NCI-H510A (cell line): ENCODE measurements around the gene SLC6A7.
"Not testable (repeated sequence)": the region's sequence is repeated elsewhere in the genome, so short reads cannot be mapped to it uniquely, and the experiment has no call there.

Experiments used
- DNase-seq: peaks from one replicate; lab custom pipeline; 2025; lab: John Stamatoyannopoulos, UW

SLC6A7 gene

DNA sequence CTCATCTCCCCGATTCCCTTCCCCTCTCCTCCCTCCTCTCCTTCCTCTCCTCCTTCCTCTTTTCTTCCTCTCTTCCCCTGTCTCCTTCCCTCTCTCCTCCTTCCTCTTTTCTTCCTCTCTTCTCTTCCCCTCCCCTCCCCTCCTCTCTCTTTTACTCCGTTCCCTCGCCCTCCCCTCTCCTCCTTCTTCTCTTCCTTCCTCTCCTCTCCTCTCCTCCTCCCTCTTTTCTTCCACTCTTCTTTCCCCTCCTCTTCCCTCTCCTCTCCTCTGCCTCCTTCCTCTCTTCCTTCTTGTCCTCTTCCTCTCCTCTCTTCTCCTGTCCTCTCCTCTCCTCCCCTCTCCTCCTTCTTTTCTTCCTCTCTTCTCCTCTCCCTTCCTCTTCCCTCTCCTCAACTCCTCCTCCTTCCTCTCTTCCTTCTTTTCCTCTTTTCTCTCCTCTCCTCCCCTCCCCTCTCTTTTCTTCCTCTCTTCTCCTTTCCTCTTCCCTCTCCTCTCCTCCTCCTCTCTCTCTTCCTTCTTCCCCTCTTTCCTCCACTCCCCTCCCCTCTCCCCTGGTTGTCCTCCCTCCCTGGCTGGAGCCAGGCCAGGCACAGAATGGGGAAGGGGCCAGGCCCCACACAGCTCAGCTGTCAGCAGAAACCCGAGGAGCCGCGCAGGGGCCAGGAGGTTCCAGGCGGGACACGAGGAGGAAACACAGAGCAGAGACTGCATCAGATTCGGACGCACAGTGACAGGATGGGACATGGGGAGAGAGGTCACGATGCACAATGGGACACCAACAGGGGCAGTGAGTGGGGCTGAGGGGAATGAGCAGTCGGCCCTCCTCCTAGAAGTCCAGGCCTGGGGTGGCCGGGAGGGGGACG lies 51.7 kb downstream of the SLC6A7 start:
- DNase-seq = no peak

DNA sequence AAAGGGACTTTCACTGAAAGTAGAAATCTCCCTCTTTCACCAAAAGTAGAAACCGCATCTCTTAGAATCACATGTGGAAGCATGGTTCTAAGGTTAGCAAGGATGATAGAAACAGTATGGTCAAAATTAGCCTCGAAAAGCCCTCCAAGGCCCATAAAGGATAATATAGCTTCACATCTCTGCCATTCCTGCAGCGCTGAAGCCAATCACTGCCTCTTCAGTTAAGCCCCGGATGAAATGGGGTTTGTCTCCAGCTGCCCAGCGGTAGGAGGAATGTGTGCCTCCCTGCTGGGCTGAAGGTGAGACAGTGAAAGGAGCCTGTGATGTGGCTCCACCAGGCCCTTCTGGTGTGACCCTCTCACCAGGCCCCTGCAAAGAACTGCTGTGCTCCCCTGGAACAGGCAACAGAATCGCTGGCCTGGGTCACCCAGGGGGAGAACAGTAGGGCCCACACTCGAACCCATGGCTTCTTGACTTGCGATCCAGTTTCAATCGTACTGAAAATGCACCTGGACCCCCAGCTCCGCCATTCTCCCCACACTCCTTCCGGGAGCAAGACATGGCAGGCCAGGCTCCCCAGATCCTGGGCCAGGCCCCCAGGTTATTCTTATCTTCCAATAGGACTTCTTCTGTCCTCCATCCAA lies 52.5 kb downstream of the SLC6A7 start:
- no peak for DNase-seq

DNA sequence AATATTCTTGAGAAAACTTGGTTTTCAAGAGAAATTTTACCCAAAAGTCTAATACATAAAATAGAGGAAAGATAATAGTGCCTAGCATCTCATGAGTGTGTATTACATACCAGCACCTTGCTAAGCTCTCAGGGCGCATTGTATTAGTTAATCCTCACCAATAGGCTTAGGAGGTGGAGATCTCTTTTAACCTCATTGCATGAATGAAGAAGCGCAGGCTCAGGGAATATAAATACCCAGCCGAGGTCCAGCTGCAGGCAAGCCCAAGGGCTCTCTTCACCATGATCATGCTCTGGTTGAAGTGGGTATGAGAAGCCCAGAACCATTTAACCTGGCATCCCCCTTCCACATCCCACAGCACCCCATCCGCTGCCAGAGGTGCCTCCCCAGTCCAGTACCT lies 53.7 kb downstream of the SLC6A7 start:
- no peak for DNase-seq

DNA sequence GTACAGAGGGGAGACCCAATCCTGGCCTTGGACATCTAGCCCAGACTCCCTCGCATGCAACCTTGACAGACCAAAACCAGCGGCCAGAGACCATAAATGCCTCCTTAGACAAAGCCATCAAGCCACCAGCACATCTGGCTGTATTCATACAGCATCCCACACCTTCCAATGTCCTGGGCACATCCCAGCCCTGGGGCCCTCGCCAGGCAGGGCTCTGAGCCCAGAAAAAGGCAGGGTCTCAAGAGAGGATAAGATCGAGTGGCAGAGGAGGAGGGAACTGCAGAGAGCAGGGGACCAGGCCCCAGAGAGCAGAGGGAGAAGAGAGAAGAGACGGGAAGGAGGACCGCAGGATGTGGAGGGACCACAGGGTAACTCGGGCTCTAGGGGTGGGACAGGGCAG lies 54.3 kb downstream of the SLC6A7 start:
- DNase-seq = no peak

DNA sequence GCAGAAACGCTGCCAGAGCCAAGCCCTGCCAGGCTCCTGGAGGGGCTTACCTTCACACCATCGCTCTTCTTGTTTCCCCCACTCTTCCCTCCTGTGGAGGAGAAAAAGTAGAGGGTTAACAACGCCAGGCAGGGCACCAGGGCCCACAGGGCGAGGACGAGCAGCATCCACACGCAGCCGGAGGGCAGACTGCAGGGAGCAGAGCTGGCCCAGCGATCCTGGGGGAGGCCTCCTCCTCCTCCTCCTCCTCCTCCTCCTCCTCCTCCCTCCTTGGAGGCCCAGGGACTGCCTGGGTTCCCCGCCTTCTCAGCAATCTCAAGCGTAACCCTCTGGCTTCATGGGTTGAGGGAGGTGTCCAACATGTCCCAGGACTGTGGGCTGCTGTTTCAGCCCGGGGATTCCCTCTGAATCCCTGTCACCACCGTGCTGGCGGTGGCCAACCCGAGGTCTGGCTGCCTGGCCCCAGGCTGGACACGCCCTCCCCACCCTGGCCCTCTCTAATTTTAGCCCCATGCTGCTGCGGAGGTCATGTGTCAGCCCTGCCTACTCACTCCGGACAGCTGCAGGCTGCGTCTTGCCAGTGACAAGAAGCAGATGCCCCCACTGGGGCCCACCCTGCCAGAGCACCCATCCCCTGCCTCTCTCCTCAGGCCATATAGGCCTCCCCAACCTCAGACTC lies 55.4 kb downstream of the SLC6A7 start:
- DNase-seq = no peak

DNA sequence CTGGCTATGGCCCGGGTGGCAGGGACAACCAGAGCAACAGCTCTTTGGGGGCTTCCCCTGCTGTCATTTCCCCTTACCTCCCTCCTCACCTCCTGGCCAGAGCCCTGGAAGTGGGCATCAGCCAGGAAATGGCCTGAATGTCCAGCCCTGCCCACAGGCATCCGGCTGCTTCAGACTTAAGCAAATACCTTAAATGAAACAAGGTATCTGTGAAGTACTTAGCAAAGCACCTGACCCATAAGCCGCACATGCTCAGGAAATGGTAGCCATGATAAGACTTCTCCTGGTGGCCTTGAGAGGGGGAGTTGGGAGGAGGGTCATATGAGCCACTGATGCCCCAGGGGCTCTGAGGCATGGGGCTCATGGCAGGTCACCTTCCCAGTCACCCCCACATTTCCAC lies 55.9 kb downstream of the SLC6A7 start:
- DNase-seq = no peak

DNA sequence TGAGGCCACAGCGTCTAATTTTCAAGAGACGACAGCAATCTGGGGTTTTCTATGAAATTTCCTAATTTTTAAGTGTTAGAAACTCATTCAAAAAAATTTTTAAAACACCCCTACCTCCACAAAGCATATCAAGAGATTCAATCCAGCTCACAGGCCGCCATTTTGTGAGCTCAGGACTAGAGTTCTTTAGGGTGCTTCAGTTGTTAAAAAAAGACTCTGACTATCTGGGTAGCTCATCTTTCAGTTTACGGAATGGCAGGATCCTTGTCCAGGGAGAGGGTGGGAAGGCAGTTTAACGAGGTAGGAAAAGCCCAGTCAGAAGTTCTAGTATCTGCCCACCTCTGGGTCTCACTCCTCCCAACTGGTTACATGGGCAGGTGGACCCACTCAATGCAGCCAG lies 56.6 kb downstream of the SLC6A7 start:
- DNase-seq = no peak

DNA sequence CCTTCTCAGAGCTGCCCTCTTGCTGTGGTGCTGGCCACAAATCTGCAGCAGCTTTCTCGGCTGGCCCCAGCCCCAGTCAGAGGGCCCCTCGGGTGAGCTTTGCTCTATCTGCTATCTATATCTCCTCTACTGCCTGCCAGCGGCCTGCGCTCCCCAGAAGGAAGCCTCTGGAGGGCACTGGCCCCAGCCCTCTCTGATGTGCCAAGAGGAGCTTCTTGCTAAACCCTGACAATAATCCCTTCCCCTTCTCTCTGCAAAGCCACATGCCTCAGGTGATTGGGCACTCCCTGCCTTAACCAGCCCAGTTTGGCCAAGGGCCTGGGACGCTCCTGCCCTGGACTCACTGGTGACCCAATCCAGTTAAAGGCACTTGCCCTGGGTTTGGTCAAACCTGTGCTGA lies 57.0 kb downstream of the SLC6A7 start:
- DNase-seq = no peak

DNA sequence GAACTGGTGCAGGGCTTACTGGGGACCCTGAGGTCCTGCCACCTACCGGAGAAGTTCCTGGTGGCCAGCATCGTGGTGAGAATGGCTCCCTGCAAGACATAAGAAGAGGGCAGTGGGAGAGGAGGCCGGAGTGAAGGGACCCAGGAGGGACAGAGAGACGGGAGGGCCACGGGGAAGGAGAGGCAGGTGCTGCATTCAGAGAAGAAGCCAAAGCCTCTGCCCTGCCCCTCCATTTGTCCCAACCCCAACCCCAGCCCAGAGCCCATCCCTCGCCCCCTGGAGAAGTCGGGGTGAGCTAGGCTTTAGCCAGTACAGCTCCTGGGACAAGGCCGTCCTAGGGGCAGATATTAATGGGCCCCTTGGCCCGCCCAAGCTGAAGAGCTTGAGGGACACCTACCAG lies 57.9 kb downstream of the SLC6A7 start:
- no peak for DNase-seq

DNA sequence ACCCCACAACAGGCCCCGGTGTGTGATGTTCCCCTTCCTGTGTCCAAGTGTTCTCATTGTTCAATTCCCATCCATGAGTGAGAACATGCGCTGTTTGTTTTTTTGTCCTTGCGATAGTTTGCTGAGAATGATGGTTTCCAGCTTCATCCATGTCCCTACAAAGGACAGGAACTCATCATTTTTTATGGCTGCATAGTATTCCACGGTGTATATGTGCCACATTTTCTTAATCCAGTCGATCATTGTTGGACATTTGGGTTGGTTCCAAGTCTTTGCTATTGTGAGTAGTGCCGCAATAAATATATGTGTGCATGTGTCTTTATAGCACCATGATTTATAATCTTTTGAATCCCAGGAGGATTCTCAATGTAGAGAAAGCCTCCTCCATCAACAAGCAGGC lies 58.6 kb downstream of the SLC6A7 start:
- DNase-seq = not testable (repeated sequence)

DNA sequence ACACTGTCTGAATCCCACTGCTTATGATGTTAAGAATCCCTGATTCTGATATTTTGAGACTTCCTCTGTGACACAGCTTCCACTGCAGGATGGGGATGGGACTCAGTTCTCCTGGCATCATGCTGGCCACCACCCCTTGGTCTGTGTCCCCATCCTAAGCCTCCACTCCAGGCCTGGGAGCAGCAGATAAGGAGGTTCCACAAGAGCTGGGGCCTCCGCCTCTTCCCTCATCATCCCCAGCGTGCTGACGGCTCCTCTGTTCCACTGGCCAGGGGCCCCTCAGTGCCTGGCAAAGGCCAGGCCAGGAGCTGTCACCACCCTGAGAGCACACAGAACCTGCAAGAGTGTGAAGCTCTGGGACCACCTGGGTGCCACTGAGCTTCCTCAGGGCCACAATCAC lies 59.1 kb downstream of the SLC6A7 start:
- no peak for DNase-seq

DNA sequence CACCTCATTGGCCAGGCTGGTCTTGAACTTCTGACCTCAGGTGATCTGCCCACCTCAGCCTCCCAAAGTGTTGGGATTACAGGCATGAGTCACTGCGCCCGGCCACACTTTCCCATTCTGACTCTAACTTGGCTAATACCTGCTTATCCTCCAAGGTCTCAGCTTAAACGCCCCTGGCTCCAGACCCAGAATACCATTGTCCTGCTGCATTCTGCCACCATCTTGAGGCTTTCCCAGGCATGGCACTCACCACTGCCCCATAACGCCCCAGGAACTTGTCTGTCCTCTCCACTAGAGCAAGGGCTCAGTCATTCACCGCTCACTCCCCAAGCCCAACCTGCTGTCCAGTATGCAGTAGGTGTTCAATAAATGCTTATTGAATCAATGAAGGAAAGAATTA lies 59.9 kb downstream of the SLC6A7 start:
- DNase-seq = no peak

DNA sequence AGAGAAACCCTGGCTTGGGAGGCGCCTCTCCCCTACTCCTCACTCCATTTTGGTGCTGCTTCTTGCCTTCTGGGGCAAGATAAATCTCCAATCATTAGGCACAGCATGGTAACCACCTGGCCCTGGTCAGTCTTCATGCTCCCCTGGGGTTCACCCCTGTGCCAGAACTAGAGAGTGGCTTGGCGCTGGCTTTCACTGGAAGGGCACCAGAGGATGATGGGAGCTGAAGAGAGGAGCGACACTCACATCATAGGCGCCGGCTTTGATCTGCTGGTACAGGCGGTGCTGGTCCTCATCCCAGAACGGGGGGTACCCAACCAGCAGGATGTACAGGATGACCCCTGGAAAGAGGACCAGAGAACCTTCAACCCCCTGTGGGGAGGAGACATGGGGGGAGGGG lies 61.6 kb downstream of the SLC6A7 start:
- DNase-seq = no peak

DNA sequence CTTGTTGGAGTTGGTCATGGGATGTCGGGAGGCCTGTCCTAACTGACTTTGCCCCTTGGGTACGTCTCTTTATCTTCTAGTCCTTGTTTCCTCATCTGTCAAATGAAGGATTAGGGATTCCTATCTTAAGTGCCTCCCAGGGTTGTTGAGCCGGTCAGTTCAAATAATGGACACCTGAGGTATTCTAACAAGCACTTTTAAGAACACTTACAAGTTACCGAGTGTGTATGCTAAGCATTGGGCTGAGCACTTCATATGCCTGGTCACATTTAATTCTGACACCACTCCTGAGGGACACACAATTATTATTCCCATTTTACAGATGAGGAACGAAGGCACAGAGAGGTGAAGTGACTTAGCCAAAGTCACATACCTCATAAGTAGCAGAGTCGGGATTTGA lies 62.6 kb downstream of the SLC6A7 start:
- no peak for DNase-seq

DNA sequence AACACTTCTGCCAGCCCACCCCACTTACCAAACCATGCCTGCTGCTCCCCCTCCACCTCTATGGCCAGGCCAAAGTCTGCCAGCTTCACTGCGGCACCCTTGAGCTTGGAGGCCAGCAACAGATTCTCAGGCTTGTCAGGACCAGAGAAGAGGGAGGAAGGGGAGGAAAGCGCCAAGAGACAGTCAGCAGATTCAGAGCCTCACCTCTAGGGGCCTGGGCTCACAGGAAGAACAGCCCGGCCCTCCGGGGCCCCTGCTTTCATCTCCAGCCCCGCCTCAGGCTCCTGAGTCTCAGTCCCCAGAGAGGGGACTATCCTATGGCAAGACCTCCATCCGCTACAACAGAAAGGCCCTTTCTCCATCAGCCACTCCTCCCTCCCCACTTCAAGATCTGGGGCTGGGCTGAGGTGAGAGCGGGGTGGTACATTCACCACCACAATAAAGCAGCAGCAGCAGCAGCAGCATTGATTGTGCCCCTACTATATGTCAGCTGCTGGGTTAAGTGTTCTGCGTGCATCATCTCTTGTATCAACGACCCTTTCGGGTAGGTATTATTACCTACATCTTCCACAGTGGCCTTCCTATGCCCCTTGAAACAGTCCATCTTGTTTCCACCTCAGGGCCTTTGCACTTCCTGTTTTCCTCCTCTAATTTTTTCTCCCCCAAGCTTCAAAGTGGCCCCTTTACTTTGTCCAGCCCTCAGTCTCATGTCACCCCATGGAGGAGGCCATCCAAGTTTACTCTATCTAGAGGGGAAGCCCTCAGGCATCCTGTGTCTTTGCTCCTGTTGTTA lies 63.8 kb downstream of the SLC6A7 start:
- DNase-seq = no peak

DNA sequence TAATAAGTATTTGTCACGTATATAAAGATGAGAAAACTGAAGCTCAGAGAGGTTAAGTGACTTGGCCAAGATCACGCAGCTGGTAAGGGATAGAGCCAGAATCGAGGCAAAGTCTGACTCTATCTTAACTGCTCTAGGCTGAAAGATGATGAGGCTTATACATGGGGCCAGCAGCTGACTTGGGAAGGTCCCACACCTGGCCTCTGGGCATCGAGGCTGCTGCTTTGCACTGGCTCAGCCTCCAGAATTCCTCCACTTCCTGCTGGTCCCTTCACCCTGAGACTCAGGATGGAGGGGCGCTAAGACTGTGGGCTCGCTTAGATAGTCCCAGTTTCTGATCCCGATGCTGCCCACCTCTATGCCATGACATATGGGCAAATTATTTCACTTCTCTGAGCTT lies 64.5 kb downstream of the SLC6A7 start:
- no peak for DNase-seq

DNA sequence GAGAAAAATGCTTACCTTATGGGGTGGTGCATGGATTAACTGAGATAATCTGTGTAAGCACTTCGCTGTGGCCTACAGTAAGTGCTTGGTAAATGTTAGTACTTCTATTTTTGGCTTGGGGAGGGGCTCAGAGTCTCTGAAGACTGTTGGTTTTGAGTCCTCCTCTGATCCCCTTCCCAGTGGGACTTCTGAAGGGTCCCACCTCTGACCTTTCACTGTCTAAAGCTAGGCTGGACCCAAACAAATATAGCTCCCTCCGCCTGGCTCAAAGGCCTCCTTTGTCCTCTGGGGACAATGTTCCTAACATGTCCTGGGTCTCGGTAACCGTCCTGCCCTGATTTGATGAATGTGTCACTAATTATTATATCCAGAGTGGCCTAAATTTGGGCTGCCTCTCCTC lies 64.9 kb downstream of the SLC6A7 start:
- no peak for DNase-seq

DNA sequence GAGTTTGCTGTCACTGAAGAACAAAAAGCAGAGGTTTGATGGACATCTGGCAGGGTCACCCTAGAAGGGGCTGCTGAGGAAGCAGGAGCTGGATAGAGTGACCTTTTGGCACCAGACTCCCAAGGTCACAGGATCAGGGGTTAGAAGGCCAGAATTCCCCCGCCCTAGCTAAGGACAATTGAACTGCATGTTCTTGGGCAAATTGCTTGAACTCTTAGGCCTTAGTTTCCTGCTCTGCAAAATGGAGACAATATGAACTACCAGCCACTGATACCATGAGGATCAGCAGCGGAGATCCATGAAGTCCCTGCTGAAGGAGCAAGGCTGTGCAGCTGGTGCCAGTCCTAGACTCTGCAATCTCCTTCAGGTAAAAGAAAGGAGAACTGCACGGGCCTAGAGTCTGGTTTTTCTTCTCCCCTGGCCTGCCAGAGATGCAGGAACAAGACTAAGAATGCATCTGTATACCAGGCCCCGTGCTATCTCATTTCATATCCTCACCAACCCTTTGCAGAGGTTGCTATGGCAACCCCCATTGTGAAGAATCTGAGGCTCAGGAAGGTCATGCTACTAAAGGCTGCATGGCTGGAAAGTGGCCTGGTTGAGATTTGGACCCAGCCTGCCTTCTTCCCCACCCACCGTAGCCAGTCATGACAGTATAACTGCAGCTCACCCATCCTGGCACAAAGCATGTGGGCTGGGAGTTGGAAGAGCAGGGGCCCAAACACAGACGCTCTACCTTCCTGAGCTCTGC lies 66.0 kb downstream of the SLC6A7 start:
- no peak for DNase-seq

DNA sequence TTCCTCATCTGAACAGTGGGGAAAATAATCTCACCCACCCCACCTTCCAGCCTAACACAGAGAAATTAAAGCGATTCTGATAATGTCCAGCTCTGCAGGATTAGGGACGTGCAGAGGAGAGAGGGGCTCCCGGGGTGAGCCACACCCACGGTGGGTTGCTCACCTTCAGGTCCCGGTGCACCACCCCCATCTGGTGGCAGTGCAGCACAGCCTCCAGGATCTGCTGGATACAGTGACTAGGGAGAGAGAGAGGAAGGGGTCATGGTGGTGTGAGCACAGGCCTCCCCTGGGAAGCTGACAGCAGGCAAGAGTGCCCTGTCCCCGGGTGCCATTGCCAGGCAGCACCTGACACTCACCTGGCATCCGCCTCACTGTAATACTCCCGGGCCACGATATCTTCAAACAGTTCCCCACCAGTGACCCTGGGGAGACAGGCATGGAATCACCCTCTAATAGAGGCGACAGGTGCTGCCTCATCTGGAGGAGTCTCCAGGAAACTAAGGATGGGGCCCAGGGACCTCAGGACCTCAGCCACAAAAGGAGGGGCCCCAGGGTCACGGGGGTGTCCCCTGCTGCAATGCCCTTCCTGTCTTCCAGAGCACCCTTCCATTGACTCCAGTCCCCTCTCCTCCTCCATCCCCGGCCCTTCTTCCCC lies 66.7 kb downstream of the SLC6A7 start:
- DNase-seq = no peak

DNA sequence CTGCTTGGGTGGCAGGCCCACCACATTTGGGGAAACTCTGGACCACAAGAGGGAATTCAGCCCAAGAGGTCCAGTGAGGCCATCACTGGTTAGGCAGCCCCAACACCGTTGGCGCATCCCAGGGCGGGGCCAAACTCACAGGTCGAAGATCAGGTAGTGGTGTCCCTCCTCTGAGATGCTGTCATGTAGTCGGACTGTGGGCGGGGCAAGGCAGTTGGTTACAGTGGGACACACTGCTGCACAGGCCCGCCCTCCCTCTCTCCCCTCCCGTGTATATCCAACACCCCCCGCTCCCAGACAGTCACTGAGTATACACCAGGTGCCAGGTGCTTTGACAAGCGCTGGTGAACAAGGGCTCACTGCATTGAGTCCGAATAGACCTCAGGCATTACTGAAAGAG lies 67.6 kb downstream of the SLC6A7 start:
- no peak for DNase-seq

DNA sequence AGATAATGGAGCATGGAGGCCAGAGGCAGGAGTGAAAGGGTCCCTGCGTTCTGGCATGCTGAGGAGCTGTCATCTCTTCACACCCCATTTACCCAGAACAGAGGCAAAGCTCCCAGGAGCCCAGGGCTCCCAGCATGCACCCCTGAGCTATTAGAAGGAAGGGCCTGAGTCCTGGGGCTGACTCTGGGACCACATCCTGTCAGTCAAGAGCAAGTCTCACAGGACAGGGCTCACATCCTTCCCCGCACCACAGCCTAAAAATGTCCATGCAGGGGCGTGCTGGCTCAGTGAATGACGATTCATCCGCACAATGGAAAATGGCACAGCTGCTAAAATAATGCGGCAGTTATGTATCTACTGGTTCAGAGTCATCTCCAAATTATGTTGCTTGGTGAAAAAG lies 68.3 kb downstream of the SLC6A7 start:
- DNase-seq = no peak
